ENCODE measurements around the gene DVL2.

DNA sequence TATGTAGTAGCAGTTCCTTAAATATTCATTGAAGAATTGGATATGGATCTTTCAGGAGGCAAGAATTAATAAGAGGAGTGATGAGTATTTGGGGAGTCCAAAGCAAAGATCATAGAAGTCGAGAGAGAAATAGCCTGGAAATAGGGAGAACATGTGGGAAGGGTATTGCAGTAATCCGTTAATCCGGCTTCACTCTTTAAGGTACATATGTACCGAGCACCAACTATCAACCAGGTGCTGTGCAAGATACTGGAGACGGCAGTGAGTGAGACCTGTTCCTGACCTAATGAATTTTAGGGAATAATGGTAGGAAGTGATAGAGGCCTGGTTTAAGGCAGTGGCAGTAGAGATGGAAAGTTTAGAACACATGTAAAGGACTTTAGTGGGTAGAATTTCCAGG, 18.8 kb upstream of the DVL2 start:
- TF ChIP-seq EP300 (conservative IDR thresholded peaks at IDR 0.05; ENCODE audit: poor library complexity, severe bottlenecking) = no peak
- no peak for TF ChIP-seq POLR2AphosphoS5 (IDR thresholded peaks at IDR 0.05)
- TF ChIP-seq, protein P1, sequence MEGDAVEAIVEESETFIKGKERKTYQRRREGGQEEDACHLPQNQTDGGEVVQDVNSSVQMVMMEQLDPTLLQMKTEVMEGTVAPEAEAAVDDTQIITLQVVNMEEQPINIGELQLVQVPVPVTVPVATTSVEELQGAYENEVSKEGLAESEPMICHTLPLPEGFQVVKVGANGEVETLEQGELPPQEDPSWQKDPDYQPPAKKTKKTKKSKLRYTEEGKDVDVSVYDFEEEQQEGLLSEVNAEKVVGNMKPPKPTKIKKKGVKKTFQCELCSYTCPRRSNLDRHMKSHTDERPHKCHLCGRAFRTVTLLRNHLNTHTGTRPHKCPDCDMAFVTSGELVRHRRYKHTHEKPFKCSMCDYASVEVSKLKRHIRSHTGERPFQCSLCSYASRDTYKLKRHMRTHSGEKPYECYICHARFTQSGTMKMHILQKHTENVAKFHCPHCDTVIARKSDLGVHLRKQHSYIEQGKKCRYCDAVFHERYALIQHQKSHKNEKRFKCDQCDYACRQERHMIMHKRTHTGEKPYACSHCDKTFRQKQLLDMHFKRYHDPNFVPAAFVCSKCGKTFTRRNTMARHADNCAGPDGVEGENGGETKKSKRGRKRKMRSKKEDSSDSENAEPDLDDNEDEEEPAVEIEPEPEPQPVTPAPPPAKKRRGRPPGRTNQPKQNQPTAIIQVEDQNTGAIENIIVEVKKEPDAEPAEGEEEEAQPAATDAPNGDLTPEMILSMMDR (IDR thresholded peaks at IDR 0.05; ENCODE audit: poor library complexity, severe bottlenecking) = no peak
- TF ChIP-seq RAD21 (conservative IDR thresholded peaks at IDR 0.05) = no peak
- TF ChIP-seq MXI1 (conservative IDR thresholded peaks at IDR 0.05; ENCODE audit: poor library complexity, severe bottlenecking) = no peak
- TF ChIP-seq TAF1 (IDR thresholded peaks at IDR 0.05; ENCODE audit: low read depth) = no peak
- TF ChIP-seq REST (IDR thresholded peaks at IDR 0.05; ENCODE audit: borderline replicate concordance) = no peak
- no peak for TF ChIP-seq SMC3 (conservative IDR thresholded peaks at IDR 0.05; ENCODE audit: poor library complexity)
- no peak for TF ChIP-seq EZH2 (IDR thresholded peaks at IDR 0.05; ENCODE audit: borderline replicate concordance, insufficient read depth, low read length, poor library complexity, severe bottlenecking)
